ENCODE data around the gene ATP23. TPM values are rescaled to one million over a fixed set of nuclear protein-coding genes. Genes with fewer than 3 reads are reported as not detected.

Gene ATP23
- total RNA-seq, 1 experiment from 2014 or later, result 4.7 TPM

DNA sequence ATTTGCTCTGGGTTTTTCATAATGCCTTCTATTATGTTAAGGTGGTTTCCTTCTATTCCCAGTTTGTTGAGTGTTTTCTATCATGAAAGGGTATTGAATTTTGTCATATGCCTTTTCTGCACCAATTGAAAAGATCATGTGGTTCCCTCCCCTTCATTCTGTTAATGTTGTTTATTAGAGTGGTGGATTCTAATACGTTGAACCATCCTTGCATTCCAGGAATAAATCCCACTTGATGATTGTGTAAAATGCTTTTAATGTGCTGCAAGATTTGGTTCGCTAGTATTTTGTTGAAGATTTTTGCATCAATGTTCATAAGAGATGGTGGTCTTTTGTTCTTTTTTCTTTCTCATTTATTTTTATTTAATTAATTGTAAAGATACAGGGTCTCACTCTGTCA, 55.2 kb downstream of the ATP23 start:
- Histone ChIP-seq H3K4me1 (ENCODE audit: insufficient read depth, low read length) (no peaks in the 10 kb centered on the region), H2BK12ac (ENCODE audit: insufficient read length, low read depth, low read length) (no peak overlapping the region), H3K4ac (ENCODE audit: low read depth, low read length) (no peak overlapping the region), H2AK5ac (ENCODE audit: insufficient read length, low read length) (no peak overlapping the region), H2AFZ (ENCODE audit: low read length) (no peak overlapping the region), H3K9ac (ENCODE audit: extremely low read depth, insufficient read length, low read length) (no peak overlapping the region), H2BK5ac (ENCODE audit: insufficient read length, low read length) (no peak overlapping the region), H4K8ac (replicated peaks; ENCODE audit: insufficient read length, low read depth, low read length) (no peak overlapping the region), H3K79me2 (ENCODE audit: insufficient read depth, low read length) (no peaks in the 10 kb centered on the region), H4K20me1 (ENCODE audit: control insufficient read depth, insufficient read depth, insufficient read length) (no peaks in the 10 kb centered on the region), H3K27me3 (ENCODE audit: insufficient read depth, low read length) (no peaks in the 10 kb centered on the region), H3K9me3 (ENCODE audit: control insufficient read depth, low read depth, low read length) (peaks cover 25% of the 10 kb centered on the region), H4K5ac (ENCODE audit: insufficient read length, low read depth, low read length) (no peak overlapping the region), H3K23ac (ENCODE audit: insufficient read length, low read depth, low read length) (no peak overlapping the region), H3K23me2 (ENCODE audit: insufficient read length, low read depth, low read length, poor library complexity, severe bottlenecking) (no peaks in the 10 kb centered on the region), H4K91ac (ENCODE audit: insufficient read length, low read depth, low read length) (no peak overlapping the region), H2BK15ac (ENCODE audit: low read depth, low read length) (no peak overlapping the region), H3K27ac (ENCODE audit: insufficient read length, low read depth, low read length) (no peak overlapping the region), H3K14ac (ENCODE audit: insufficient read depth, low read length) (no peak overlapping the region), H2BK120ac (ENCODE audit: low read depth, low read length, poor library complexity, severe bottlenecking) (no peak overlapping the region), H2BK20ac (ENCODE audit: low read depth, low read length, poor library complexity, severe bottlenecking) (no peak overlapping the region), H3K18ac (ENCODE audit: insufficient read length, low read depth, low read length) (no peak overlapping the region), H3K4me2 (ENCODE audit: insufficient read depth, insufficient read length, low read length) (no peak overlapping the region), H3K56ac (ENCODE audit: insufficient read length, low read depth, low read length) (no peak overlapping the region), H3T11ph (ENCODE audit: low read length) (no peak overlapping the region), H3K79me1 (ENCODE audit: insufficient read depth, low read depth, low read length, poor library complexity, severe bottlenecking) (no peaks in the 10 kb centered on the region)
- no peak for DNase-seq
- H3K9me3 Mint-ChIP-seq, result peaks cover 43 to 49% of the 10 kb centered on the region in 2 experiments
- H3K36me3 Mint-ChIP-seq (ENCODE audit: insufficient read depth in 1 of 3, low read depth in 3 of 3), result peaks cover 12 to 34% (median 19%) of the 10 kb centered on the region in 3 experiments
- H3K27ac Mint-ChIP-seq, result no peak overlapping the region
- no CpG with 5 or more reads among the region's 2 CpGs for WGBS (ENCODE audit: extremely low coverage, insufficient read length, low lambda C conversion rate)
- no peaks in the 10 kb centered on the region for H3K27me3 Mint-ChIP-seq (ENCODE audit: low read depth)
- TF ChIP-seq, protein P1, sequence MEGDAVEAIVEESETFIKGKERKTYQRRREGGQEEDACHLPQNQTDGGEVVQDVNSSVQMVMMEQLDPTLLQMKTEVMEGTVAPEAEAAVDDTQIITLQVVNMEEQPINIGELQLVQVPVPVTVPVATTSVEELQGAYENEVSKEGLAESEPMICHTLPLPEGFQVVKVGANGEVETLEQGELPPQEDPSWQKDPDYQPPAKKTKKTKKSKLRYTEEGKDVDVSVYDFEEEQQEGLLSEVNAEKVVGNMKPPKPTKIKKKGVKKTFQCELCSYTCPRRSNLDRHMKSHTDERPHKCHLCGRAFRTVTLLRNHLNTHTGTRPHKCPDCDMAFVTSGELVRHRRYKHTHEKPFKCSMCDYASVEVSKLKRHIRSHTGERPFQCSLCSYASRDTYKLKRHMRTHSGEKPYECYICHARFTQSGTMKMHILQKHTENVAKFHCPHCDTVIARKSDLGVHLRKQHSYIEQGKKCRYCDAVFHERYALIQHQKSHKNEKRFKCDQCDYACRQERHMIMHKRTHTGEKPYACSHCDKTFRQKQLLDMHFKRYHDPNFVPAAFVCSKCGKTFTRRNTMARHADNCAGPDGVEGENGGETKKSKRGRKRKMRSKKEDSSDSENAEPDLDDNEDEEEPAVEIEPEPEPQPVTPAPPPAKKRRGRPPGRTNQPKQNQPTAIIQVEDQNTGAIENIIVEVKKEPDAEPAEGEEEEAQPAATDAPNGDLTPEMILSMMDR (conservative IDR thresholded peaks at IDR 0.05), result no peak
- no peak overlapping the region for H3K4me3 Mint-ChIP-seq
- no peaks in the 10 kb centered on the region for H3K4me1 Mint-ChIP-seq
